Measurements from ENCODE around the gene ULK3. TPM values are rescaled to one million over a fixed set of nuclear protein-coding genes. Genes with fewer than 3 reads are reported as not detected.

ULK3 gene
- total RNA-seq, 1 donor from 2014 or later, result 75.9 TPM

DNA sequence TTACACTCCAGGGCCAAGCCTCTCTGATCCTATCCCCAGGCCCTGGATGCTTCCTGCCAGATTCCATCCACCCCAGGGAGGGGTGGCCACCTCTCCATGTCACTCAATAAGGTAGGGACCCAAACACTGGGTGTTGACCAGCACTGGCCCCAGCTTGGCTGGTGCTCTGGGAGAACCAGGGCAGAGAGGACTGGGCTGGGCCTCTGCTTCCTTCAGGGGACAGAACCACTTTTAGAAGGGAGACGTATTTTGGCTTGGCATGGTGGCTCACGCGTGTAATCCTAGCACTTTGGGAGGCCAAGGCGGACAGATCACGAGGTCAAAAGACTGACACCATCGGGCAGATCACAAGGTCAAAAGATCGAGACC is 21.2 kb downstream of the ULK3 start:
- Histone ChIP-seq H3K27ac (no peak overlapping the region), H3K4me3 (no peak overlapping the region), H3K4me1 (peaks cover 23% of the 10 kb centered on the region), H3K9me3 (no peaks in the 10 kb centered on the region), H3K36me3 (no peaks in the 10 kb centered on the region), H3K27me3 (no peaks in the 10 kb centered on the region)
- DNase-seq (ENCODE audit: extremely low spot score in 2 of 2), result no peak
- no peak for TF ChIP-seq CTCF (IDR thresholded peaks at IDR 0.05)
- TF ChIP-seq POLR2AphosphoS5 (IDR thresholded peaks at IDR 0.05; ENCODE audit: insufficient read depth in 1 of 2, low read depth in 1 of 2), result no peak
- no peak for TF ChIP-seq POLR2A (IDR thresholded peaks at IDR 0.05)
- intact Hi-C loops (cut with DNase I), result no loop called here

DNA sequence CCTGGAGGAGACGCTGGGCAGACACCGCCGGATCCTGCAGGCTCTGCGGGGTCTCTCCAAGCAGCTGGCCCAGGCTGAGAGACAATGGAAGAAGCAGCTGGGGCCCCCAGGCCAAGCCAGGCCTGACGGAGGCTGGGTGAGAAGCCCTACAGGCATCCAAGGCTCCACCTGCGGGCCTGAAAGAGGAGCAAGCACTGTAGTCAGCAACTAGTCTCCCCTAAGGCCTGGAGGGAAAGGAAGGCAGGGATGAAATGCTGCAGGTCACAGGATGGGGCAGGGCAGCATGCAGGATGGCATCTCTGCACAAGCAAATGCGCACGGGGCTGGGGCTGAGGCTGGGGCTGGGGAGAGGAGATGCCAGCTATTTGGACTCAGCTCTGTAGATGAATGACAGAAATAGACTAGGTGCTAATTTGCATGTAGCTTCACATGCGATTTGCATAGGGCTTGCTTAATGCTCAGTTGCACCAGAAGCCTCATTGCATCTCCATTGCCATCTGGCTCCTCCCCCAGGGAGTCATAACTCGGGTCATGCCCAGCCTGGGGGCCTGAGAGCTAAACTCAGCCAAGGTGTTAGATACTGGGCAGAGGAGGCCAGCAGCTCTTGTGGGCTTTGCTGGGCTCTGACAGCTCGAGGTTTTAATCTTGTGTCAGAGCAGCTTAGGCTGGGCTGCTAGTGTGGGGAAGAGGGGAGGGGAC is 21.7 kb downstream of the ULK3 start:
- Histone ChIP-seq H3K27me3 (no peaks in the 10 kb centered on the region), H3K27ac (no peak overlapping the region), H3K4me3 (no peak overlapping the region), H3K9me3 (no peaks in the 10 kb centered on the region), H3K4me1 (peaks cover 28% of the 10 kb centered on the region), H3K36me3 (no peaks in the 10 kb centered on the region)
- DNase-seq (ENCODE audit: extremely low spot score in 2 of 2), result no peak
- intact Hi-C loops (cut with DNase I), result no loop called here
- no peak for TF ChIP-seq POLR2AphosphoS5 (IDR thresholded peaks at IDR 0.05; ENCODE audit: insufficient read depth in 1 of 2, low read depth in 1 of 2)
- no peak for TF ChIP-seq CTCF (IDR thresholded peaks at IDR 0.05)
- no peak for TF ChIP-seq POLR2A (IDR thresholded peaks at IDR 0.05)

DNA sequence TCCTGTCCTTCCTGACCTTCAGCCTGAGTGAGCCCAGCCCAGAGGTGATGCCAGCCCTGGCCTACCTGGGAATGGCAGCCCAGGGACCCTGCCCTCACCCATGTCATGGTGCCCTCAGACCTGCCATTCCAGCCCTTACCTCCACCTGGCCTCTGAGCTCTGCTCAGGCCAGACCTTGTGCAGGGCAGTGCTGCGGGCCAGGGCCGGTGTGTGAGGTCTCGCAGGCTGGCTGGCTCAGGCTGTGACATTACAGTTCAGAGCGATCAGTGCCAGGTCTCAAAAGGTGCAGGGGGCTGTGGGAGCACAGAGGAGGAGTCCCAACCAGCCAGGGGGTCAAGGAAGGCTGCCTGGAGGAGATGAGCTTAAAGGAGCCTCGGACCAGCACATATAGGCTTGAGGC is 22.9 kb downstream of the ULK3 start:
- Histone ChIP-seq H3K9me3 (no peaks in the 10 kb centered on the region), H3K27ac (no peak overlapping the region), H3K27me3 (no peaks in the 10 kb centered on the region), H3K36me3 (no peaks in the 10 kb centered on the region), H3K4me1 (peaks cover 28% of the 10 kb centered on the region), H3K4me3 (no peak overlapping the region)
- DNase-seq (ENCODE audit: extremely low spot score in 2 of 2), result no peak
- intact Hi-C loops (cut with DNase I), result no loop called here
- TF ChIP-seq POLR2A (IDR thresholded peaks at IDR 0.05) (no peak), POLR2AphosphoS5 (IDR thresholded peaks at IDR 0.05; ENCODE audit: insufficient read depth in 1 of 2, low read depth in 1 of 2) (no peak), CTCF (IDR thresholded peaks at IDR 0.05) (no peak)

DNA sequence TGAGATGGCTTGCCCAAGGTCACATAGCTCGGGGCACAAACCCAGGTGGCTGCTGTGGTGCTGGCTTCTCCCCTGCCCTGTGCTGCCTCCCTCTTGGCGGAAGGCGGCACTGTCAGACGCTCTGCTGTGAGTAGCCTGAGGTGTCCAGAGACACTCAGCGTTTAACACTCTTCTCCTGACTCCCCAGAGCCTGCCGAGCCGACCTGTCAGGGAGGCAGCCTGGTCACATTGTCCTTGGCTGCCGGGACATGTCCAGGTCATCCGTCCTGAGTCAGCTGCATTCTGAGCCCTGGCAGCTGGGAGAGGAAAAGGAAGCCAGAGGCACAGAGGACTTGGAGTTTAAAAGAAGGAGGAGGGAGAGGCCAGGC is 25.6 kb downstream of the ULK3 start:
- no peaks in the 10 kb centered on the region for H3K27me3 ChIP-seq
- TF ChIP-seq CTCF (IDR thresholded peaks at IDR 0.05), result no peak
- no peak for TF ChIP-seq POLR2A (IDR thresholded peaks at IDR 0.05)
- peak in 1 of 2 donors; percentile 41 for TF ChIP-seq POLR2AphosphoS5 (IDR thresholded peaks at IDR 0.05; ENCODE audit: insufficient read depth in 1 of 2, low read depth in 1 of 2)
- no peaks in the 10 kb centered on the region for H3K9me3 ChIP-seq
- no peaks in the 10 kb centered on the region for H3K36me3 ChIP-seq
- intact Hi-C loops (cut with DNase I), result no loop called here
- H3K4me1 ChIP-seq, result peaks cover 28% of the 10 kb centered on the region
- peak overlapping the region; percentile 16 for H3K27ac ChIP-seq
- H3K4me3 ChIP-seq, result no peak overlapping the region
- DNase-seq (ENCODE audit: extremely low spot score in 2 of 2), result no peak

- Histone ChIP-seq H3K4me1 (peaks cover 28% of the 10 kb centered on the region), H3K9me3 (no peaks in the 10 kb centered on the region), H3K27me3 (no peaks in the 10 kb centered on the region), H3K36me3 (no peaks in the 10 kb centered on the region), H3K27ac (peak overlapping the region; percentile 16), H3K4me3 (no peak overlapping the region)
- intact Hi-C loops (cut with DNase I), result no loop called here
- no peak for DNase-seq (ENCODE audit: extremely low spot score in 2 of 2)
- TF ChIP-seq POLR2A (IDR thresholded peaks at IDR 0.05) (no peak), POLR2AphosphoS5 (IDR thresholded peaks at IDR 0.05; ENCODE audit: insufficient read depth in 1 of 2, low read depth in 1 of 2) (no peak), CTCF (IDR thresholded peaks at IDR 0.05) (no peak)
These were observed 26.2 kb downstream of the ULK3 start for GRCh38 chr15:74816624-74817369.

Data from vagina (tissue), 2 donors.